Medulla oblongata (tissue), 1 donor: Measurements from ENCODE around the gene MBOAT2.
"Not testable (repeated sequence)": the region's sequence is repeated elsewhere in the genome, so short reads cannot be mapped to it uniquely, and the experiment has no call there.

ENCODE experiments used
- DNase-seq: peaks from one replicate; pipeline ENCODE4 v3.0.0-alpha.2; 2015; ENCODE audit errors: extremely low spot score

MBOAT2 gene

DNA sequence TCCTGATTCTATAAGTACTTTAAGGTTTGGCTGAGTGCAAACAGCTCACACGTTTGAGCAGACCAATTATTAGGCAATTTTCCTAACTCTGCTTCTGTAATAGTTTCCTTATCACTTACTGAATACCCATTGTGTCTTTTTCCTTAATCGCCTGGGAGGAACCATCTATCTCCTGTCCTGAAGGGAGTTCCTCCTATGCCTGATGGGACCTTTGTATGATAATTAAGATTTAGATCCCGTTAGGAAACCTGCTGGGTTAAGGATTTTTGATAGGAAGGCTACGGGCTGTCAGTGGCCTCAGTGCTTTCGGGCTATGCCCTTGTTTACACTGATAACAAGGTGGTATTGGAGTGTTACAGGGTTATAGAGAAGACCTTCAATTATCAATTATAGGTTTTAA, 106.8 kb downstream of the MBOAT2 start:
- DNase-seq, result not testable (repeated sequence)

DNA sequence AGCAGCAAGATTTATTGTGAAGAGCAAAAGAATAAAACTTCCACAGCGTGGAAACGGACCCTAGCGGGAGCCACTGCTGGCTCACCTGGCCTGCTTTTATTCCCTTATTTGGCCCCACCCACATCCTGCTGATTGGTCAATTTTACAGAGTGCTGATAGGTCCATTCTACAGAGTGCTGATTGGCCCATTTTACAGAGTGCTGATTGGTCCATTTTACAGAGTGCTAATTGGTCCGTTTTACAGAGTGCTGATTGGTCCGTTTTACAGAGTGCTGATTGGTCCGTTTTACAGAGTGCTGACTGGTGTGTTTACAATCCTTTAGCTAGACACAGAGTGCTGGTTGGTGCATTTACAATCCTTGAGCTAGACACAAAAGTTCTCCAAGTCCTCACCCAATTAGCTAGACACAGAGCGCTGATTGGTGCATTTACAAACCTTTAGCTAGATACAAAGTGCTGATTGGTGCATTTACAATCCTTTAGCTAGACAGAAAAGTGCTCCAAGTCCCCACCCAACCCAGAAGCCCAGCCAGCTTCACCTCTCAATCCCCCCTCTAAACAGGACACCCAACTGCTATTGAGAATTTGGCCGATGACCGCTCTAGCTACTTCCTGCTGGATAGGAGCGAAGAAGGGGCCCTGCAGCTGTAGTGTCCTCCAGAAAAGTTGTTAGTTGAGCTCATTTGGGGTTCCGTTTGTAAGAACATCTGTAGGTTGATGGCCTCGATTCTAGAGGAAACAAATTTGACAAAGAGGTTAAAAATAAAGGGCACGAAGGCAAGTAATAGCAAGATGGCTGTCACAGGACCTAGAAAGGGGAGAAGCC, 108.2 kb downstream of the MBOAT2 start:
- DNase-seq, result not testable (repeated sequence)

DNA sequence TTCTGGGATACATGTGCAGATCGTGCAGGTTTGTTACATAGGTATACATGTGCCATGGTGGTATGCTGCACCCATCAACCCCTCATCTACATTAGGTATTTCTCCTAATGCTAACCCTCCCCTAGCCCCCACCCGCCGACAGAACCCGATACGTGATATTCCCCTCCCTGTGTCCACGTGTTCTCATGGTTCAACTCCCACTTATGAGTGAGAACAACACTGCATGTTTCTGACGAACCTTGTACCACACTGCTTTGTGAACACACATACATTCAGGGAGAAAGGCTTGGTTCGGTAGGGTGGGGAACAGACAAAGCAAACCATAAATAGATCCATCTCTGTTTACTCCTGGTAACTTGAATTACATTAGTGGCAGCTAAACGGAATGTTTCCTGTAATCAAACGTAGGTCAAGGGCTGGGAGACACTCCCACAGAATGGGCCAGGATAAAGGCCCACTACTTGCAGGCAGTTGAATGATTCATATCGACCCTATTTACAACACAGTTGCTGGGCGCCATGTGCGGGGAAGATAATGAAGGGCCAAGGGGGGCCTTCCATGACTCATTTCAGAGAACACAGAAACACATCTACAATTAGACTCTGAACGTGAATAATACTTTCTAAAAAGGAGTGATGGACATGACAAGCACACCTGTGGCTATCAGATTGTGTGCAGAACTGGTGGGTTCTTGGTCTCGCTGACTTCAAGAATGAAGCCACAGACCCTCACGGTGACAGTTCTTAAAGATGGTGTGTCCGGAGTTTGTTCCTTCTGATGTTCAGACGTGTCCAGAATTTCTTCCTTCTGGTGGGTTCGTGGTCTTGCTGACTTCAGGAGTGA, 109.3 kb downstream of the MBOAT2 start:
- DNase-seq, result no peak

DNA sequence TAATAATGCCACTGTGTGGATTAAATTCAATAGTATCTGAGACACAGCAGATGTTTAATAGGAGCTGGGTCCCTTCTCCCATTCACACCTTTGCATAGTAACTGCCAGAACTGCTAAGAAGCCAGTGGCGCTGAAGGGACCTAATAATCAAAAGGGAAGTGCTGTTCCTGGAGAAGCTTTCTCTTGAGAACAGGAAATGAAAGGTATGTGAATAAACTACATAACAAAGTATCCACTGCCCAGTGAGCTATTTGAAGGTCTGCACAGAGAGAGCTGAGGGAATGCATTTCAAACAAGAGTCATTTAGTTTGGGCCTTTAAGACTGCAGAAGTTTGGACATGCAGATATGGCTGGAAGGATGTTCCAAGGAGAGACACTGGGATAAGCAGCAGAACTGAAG, 110.0 kb downstream of the MBOAT2 start:
- DNase-seq, result no peak

DNA sequence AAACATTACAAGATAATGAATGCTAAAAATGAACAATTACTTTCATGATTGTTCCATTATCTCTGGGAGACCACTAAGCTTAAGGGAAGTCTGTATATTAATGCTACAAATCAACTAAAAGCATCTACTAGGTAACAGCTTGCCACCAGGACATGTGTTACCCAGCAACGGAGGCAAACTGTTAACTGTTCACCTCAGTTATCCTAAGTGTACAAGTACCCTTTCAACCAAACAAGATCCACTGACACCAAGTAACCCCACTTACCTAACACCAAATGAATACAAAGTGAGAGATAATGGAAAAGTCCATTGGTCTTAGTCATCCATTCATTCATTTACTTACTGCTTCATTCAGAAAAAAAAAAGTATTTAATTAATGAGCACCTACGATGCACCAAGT, 111.4 kb downstream of the MBOAT2 start:
- DNase-seq, result no peak

DNA sequence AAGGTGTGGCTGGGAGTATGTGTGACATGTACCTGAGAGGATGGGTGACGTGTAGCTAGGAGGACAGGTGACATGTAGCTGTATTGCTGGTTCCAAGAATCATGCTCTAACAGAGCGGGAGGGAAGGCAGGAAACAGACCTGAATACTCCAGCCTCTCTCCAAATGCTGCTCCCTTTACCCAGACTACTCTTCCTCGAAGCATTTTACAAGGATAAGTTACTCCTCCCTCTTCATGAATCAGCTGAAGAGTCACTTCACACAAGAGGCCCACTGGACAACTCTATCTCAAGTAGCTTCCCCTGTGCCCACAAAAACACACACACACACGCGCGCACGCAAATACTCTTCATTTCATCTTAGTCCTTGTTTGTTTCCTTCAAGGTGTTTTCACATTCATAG, 113.5 kb downstream of the MBOAT2 start:
- DNase-seq, result no peak

DNA sequence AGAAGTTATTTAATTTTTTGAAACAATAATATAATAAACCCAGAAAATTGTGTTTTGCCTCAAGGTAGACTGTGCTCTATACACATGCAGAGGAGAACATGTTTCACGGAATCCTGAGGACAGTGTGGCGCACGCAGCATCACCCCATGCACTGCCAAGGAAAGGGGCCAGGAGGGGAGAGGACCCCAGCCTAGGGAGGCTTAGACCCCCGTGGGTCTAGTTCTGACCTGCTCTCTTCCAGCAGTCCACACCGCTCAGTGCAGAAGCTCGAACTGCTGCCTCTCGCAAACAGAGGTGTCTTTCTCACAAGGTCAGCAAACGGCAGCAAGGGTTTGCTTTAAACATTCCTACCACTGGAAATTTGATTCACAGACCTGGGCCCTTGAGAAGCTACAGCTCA, 114.5 kb downstream of the MBOAT2 start:
- DNase-seq, result no peak

DNA sequence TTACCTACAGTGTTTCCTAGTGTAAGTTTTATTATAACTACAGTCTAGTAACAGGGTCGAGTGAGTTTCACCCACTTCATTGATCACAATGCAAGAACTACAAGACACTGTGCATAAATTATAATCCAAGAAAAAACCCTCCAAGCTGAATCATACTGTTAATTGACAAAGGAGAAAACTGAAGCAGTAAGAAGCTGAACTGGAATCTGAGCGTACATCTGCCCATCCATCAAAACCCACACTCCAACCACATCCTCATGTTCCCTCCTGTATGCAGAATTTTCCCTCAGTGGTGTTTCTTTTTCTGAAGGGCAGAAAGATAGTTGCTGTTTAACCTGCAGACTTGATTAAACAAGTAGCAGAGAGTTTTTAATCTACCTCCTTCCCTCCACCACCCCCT, 116.6 kb downstream of the MBOAT2 start:
- no peak for DNase-seq

DNA sequence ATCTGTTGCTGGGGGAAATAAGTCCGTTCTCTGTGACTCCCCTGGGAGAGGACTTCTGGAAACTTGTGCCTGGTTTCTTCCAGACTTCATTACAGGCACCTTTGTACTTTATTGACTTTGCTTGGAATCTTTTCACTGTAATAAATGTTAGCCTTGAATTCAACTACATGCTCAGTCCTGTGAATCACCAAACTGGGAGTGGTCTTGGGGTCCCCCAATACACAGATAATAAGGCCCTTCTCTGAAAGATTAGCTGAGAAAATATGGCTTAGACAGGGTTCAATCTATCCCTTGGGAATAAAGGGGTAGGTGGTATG, 117.3 kb downstream of the MBOAT2 start:
- DNase-seq, result no peak

DNA sequence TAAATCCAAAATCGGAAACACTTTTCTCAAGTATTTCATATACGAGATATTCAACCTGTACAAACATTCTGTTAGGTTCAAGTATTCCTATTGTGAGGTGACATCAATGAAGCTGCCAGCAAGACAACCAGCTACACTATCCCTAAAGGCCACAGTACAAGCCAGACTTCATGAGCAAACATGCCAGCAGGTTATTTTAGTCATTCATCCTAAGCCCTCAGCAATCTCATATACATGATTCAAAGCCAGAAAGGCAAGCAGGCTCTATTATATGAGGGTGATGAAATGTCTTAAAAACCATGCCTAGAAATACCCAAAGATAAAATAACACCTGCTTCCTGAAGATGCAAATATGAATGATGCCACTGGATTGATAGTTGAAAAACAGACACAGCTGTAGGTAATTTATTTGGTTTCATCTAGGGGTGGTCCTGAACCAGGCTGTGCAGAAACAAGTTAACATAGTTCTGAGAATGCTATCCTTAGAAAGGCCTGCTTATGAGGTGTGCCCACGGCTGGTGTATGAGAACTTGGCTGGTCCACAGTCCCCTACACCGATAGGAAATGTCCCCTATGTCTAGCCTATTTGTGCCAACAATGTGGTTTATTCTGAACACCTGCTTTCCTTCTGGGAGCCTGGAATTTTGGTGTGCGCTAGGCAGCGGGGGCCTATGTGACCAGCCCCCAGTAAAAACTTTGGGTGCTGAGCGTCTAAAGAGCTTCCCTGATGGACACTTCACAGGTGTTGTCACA, 117.9 kb downstream of the MBOAT2 start:
- no peak for DNase-seq

DNA sequence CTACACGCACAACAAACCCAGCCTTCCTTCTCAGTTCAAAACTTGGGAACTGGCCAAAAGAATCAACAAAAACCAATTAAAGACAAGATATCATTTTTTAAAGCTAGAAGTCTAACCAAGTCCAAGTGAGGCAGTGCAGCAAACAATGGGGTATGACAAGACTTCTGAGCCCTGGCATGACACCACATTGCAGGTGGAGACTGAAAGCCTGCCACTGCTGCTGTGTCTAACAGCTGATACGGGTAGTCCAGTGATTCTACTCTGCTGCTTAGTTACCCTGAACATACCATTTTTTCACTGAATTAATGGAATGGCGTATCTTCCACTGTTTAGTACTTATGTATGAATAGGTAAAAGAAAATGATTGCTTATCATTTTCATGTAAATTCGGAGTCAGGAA, 118.7 kb downstream of the MBOAT2 start:
- no peak for DNase-seq

DNA sequence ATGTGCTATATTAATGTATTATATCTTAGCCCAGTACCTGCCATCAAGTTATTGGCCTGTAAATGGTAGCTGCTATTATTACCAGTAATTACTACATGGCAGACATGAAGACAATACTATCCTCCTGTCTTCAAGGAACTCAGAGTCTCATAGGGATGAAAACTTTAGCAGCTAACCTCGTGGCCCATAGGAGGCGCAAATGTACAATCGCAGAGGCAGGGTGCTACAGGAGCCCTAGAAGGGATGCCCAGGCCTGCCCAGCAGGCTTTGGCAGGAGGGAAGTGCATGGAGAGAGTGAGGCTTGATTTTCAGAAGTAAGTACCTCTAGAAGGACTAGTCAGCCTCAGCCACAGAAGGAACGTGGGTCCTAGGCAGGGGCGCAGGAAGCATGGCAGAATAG, 121.4 kb downstream of the MBOAT2 start:
- peak; percentile 33 for DNase-seq

DNA sequence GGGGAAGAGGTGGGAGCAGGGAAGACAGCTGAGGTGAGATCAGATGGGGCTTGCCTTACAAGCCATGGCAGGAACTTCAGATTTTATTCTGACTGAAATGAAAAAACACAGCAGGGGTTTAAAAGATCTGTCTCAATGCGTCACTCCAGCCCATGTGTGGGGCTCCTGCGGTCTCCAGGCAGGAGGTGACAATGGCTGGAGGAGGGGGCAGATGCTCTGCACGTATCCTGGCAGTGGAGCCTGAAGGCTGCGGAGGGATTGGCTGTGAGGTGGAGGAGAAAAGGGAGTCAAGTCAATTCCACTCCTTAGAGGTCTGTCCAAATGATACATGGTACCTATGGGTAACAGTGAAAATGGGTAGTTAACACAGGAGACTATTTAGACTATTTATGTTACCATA, 125.6 kb downstream of the MBOAT2 start:
- no peak for DNase-seq

DNA sequence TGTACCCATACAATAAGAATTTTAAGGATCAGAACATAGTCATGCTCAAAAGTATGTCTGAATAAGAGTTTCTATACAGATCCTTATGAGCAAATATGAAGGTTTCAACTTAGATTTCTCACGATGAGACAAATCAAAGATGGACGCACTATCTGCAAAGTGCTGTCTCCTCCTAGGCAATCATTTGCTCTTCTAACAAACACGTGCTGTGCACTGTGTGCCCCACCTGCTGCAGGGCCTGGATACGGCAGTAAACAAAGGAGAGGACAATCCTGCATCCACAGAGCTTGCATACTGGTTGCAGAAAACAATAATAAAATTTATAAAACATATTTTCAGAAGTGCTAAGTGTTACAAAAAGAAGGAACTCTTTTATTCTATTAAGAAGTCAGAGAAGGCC, 126.2 kb downstream of the MBOAT2 start:
- no peak for DNase-seq

DNA sequence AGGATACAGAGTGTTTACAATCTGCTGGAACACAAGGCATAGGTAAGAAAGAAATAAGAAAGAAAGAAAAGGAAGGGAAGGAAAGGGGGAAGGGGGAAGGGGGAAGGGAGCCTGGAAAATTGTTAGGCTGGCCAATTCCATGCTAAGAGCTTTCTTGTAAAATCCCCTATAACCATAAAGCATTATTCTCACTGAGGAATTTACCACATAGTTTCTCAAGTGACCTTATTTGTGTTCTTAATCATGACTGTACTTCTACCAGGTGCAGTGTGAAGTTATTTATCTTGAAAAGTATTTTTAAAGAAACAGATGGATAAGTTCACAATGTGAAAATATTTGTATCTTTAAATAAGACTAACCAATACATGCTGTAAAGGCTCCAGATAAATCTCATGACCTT, 126.9 kb downstream of the MBOAT2 start:
- no peak for DNase-seq

DNA sequence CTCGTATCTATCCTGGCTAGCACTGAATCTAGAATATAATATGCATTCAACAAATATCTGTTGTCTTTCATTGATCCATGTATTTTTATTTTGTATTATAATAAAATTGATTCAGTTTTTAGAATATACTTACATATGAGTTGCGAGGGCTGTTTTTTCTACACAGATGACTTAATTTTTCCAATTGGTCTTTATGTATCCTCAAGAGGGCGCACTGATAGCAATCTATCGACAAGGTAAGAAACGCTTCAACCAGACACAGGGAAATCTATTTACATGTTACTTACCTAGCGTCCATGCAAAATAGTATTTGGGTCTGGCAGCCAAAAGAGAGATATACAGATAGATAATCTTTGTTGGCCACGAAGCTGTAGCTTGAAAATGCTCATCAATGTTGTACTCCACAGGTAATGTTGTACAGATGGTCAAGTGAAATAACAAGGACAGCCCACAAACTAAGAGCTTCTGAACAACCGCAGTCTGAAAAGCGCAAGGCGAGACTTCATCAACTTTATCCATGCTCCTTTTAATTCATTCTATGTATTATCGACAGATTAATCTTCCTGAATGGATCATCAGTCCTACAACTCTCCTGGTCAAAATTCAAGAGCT, 130.6 kb downstream of the MBOAT2 start:
- peak; percentile 76 for DNase-seq

DNA sequence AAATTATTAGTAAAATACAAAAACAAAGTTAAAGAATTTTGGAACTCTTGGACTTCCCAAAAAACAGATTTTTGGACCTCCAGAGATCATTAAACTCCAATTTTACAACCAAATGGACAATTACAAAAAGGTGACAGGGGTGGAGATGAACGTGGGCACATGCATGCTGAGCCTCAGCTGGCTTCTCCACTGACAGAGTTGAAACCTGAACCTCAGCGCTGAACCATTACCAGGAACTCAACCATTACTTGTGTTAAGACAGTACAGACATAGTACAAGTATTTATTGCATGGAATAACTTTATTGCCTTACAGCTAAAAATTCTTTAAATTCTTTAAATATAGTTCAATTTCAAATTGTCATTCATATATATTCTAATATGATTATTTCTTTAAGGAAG, 133.0 kb downstream of the MBOAT2 start:
- DNase-seq, result no peak

DNA sequence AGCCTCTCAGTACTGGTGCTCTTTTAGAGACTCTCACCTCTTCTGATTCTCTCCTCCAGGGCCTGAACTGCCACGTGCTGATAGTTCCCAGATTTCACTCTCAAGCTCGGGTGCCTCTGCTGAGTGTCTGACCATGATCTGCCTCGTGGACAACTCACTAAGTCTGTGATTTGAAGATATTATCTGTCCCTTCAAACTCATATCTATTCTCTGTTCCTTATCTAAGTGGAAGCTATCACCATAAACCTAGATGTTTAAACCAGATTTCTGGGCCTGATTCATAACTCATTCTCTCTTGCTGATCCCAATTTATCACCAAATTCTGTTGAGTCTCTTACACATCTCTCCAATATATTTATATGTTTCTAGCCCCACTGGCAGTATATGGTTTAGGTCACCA, 136.1 kb downstream of the MBOAT2 start:
- DNase-seq, result no peak

DNA sequence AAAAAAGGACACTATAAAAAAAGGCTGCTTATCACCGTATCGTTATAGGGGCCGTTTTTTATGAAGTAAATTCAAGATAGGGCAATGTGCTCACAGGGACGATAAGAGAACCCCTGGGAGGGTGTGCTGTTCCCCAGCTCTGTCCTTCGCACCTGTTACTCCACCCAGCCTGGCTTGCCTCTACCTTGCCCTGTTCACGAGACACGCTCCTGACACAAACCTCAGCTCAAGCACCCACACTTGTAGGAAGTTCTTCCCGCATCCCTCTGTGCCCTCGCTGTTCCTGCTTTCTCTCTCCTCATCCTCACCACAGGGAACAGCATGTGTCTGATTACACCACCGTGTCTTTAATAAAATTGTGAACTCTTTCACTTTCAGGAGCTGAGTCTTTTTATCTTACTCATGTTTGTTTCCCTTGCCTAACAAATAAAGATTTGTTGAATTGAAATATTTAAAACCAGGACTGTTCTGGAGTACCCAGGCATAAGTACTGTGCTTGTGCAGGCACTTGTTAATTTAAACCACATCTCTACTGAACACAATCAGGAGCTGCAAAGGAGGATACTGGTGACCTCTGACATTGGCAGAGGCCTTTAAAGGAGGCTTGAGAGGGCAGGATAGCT, 140.0 kb downstream of the MBOAT2 start:
- DNase-seq, result no peak

DNA sequence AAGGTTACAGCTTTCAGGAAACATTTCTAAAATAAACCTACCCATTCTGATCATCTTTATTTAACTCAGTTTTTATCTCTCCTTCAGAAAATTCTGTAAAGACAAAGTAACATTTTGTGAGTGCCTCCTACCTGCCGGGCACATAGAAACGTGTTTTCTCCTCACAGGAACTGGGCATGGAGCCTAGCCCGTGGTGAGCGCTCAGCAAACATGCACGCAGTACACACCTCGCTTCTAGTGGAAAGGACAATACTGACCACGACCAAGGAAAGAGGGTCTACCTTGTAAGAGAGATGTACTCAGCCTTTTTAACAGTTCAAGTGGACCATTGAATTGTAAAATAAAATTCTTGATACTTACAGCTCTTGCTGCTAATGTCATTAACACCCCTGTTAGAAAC, 141.3 kb downstream of the MBOAT2 start:
- no peak for DNase-seq

DNA sequence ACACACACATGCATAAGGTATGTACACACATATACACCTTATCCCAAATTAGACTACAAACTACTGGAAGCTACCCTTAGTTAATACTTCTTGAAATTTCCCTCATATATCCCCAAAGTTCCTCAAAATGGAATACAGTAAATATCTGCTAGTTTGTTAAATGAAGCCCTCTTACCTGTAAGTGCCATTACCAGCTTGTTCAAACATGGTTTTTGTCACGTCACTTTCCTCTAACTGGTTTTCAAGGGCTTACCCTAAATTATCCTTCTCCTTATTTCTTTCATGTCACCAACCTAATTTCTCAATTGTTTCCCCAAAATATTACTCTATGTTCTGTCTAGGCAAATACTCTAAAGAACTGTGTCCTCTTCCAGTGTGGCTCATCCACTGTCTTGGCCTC, 141.7 kb downstream of the MBOAT2 start:
- DNase-seq, result no peak

DNA sequence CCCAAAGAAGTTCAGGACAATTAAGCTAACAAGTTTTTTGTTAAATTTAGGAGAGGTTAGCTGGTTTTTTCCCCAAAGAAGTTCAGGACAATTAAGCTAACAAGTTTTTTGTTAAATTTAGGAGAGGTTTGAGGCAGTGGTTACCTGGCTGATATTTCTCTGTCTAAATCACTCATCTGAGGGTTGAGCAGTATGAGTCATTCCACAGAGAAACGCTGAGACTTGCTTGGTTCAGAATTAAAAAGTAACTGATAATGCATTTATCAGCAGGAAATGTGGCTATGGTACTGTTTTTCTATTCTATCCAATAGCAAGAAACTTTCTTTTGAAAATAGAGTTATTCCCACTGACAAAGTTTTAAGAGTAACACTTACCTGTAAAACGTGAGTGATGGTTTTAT, 143.2 kb downstream of the MBOAT2 start:
- DNase-seq, result no peak
